Ammon's horn (tissue), 1 donor: Measurements from ENCODE around the gene CCL17.
"Not testable (repeated sequence)": the region's sequence is repeated elsewhere in the genome, so short reads cannot be mapped to it uniquely, and the experiment has no call there.

Source experiments
- DNase-seq: peaks from one replicate; pipeline ENCODE4 v3.0.0-alpha.2; 2016; ENCODE audit warnings: low spot score

Gene CCL17

GRCh38 chr16:57396786-57397185 is 7.8 kb upstream of the CCL17 start:
- DNase-seq = no peak

DNA sequence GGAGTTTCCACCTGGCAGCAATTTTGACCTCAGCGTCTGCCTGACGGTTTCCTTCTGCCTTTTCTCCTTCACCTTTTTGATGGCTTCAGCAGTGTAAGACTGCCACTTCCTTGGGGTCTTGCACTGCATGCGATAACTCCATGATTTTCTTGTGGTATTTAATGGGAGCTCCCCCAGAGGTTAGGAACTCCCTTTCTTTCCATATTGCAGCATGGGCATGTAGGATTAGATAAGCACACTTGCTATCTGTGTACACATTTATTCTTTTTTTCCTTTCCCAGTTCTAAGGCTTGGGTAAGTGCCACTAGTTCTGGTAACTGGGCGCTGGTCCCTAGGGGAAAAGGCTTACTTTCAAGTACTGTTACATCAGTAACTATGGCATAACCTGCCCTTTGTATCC is 7.1 kb upstream of the CCL17 start:
- not testable (repeated sequence) for DNase-seq

GRCh38 chr16:57401943-57402640 is 2.5 kb upstream of the CCL17 start:
- no peak for DNase-seq

GRCh38 chr16:57405097-57405496 is 530 bp downstream of the CCL17 start:
- DNase-seq = no peak

GRCh38 chr16:57406881-57407280 is 2.3 kb downstream of the CCL17 start:
- no peak for DNase-seq

DNA sequence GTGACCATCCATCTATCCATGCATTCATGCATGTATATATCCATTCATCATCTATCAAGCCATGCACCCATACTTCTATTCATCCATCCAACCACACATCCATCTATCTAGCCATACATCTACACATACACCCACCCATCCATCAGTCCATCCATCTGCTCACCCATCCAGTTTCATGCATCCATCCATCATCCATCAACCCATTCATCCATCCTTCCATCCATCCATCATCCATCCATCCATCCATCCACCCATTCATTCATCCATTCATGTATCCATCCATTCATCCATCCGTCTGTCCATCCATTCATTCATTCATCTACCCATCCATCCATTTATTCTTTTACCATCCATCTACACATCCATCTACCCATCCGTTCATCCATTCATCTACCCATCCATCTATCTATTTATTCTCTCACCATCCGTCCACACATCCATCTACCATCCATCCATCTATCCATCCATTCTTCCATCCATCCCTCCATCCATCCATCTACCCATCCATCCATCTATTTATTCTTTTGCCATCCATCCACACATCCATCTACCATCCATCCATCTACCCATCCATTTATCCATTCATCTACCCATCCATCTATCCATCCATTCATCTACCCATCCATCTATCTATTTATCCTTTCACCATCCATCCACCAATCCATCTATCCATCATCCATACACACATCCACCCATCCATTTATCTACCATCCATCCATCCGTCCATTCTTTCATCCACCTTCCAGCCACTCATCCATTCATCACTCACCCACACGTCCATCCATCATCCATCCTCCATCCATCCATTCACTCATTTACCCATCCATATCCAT is 3.2 kb downstream of the CCL17 start:
- DNase-seq = no peak

GRCh38 chr16:57409065-57409464 is 4.5 kb downstream of the CCL17 start:
- peak; percentile 47 for DNase-seq

GRCh38 chr16:57409870-57410587 is 5.5 kb downstream of the CCL17 start:
- DNase-seq = no peak

DNA sequence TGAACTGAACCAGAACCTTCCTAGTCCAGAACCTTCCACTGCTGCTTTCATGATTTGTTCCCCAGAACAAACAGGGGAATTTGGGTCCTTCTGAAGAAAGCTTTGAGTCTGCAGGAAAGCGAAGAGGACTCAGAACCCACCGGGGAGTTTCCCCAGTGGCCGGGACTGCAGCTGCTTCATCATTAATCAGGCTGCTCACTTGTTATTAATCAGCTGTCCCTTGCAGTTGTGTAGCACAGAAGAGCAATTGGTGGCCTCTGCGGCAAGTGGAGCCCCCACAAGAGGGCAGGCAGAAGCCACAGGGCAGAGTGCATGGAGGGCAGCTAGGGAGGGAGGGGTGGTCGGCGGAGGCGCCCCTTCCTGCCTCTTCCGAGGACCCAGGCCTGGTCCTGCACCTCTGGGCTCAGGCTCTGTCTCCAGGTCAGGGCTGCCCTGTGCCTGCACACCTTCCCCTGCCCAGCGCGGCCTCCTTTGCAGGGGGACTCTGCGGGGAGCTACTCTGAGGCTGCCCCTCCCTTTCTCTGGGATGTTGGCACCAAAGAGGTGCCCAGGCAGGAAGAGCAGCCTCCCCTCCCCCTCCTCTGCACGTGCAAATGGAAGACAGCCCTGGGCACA is 6.9 kb downstream of the CCL17 start:
- DNase-seq = no peak

- DNase-seq = no peak
Observed at GRCh38 chr16:57412584-57412983, 8.0 kb downstream of the CCL17 start.

DNA sequence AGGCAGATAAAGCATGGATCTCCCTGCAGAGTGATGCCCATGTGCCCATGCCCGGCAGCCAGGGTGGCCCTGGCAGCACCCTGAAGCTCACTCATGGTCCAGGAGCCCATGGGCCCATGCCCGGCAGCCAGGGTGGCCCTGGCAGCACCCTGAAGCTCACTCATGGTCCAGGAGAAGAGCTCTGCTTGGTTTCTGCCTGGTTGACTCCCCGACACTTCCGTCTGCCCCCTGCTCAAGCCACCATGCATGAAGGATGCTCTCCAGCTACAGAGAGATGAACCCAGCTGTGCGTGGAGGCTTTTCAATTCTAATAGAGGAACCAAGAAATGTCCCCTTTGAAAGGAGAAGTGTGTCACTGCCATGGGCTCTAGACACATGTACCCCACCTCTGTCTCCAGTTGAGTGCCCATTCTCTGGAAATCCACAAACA is 8.7 kb downstream of the CCL17 start:
- no peak for DNase-seq

DNA sequence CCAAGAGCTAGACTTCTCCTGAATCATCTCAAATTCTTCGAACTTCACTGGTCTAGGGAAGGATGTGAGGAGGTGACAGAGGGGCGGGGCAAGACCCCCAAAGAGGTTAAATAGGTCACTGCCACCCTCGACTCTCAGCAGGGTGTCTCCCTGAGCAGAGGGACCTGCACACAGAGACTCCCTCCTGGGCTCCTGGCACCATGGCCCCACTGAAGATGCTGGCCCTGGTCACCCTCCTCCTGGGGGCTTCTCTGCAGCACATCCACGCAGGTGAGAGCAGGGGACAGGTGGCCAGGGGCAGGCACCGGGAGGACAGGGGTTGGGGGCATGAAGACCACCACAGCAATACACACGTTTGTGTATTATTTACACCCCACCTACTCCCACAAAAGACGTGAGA is 9.2 kb downstream of the CCL17 start:
- no peak for DNase-seq

DNA sequence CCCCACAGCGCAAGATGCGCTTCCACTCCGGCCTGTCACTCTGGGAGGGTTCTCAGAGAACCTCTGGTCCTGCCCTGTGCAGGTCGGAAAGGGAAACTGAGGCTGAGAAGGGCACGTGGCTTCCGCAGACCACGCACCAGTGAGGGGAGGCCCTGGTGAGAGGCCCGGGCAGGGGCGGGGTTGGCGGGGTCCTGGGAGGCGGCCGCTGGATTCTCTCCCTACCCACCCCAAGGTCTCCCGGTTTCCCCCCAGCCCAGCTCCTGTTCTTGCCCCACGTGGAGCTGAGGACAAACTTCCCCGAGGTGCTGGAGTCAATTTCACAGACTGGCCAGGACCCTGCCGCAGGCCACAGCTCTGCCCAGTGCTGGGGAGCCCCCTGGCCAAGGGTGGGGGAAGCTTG is 11.5 kb downstream of the CCL17 start:
- DNase-seq = no peak

GRCh38 chr16:57419506-57419905 is 14.9 kb downstream of the CCL17 start:
- DNase-seq = no peak

DNA sequence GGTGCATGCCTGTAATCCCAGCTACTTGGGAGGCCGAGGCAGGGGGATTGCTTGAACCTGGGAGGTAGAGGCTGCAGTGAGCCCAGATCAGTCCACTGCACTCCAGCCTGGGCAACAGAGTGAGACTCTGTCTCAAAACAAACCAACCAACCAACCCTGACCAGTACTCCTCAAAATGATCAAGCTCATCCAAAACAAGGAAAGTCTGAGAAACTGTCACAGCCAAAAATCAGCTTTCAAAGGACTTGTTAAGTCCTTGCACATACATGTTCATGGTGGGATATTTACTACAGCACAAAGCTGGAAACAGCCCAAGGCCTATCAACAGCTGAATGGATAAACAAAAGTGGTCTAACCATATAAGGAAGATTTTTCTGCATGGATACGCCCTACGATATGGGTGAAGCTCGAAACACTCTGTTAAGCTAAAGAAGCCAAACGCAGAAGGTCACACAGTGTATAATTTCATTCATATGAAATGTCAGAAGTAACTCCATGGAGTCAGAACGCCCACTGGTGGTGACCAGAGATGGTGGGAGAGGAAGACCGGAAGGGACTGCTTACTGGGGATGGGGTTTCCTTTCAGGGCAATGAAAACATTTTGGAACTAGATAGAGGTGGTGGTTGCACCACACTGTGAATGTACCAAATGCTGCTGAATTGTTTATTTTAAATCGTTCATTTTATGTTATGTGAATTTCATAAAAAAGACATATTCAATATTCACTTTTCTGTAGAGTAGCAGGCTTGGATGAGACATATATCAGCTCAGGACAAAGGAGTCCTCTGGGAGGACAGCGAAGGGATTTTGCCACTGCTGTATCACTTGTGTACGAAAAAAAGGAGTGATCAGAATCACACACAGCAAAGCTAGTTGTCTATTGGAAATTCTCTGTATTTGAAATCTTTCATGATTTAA is 17.7 kb downstream of the CCL17 start:
- peak; percentile 40 for DNase-seq

DNA sequence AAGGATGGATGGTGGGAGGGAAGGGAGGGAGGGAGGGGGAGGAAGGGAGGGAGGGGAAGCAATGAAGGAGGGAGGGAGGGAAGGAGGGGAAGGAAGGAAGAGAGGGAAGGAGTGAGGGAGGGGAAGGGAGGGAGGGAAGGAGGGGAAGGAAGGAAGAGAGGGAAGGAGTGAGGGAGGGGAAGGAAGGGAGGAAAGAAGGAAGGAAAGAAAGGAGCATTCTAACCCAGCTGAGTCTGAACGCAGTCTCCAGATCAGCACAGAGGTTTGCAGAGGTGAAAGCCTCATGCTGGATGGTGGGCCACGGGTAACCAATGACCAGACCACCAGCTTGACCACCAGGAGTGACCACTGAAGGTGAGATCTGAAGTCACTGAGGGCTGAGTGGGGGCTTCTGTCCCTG is 18.6 kb downstream of the CCL17 start:
- no peak for DNase-seq

GRCh38 chr16:57424583-57424982 is 20.0 kb downstream of the CCL17 start:
- DNase-seq = peak; percentile 32

GRCh38 chr16:57426356-57426755 is 21.8 kb downstream of the CCL17 start:
- no peak for DNase-seq

GRCh38 chr16:57427307-57427706 is 22.7 kb downstream of the CCL17 start:
- no peak for DNase-seq

DNA sequence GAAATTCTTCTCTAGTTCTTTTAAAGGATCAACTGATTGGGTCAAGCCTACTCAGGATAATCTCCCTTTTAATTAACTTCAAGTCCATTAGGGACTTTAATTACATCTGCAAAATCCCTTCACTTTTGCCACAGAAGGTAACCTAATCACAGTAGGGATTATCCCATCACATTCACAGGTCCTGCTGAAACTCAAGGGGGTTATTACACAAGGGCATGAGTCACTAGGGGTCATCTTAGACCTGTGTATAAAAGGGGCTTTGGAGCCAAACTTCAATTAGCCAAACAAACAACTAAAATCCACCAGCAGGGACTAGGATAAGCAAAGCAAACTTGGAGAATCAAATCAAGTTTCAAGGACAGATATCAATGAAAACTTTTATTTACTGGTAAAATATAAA is 23.3 kb downstream of the CCL17 start:
- no peak for DNase-seq

DNA sequence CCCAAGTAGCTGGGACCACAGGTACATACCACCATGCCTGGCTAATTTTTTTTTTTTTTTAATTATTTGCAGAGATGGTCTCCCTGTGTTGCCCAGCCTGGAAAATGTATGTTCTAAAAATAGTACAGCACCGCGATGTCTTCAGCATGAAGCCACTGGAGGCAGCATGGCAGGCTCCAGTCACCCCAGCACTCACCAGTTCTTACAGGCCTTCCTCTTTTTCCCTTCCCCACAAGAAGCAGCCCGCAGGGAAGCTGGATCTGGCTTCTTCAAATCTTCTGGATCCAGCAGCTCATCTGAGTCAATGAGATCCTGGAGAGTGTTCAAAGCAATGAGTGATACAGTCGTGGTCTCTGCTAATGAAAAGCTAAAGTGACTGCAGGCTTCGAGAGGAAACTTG is 26.4 kb downstream of the CCL17 start:
- DNase-seq = no peak
